ENCODE results near the gene ANKRD16.

DNA sequence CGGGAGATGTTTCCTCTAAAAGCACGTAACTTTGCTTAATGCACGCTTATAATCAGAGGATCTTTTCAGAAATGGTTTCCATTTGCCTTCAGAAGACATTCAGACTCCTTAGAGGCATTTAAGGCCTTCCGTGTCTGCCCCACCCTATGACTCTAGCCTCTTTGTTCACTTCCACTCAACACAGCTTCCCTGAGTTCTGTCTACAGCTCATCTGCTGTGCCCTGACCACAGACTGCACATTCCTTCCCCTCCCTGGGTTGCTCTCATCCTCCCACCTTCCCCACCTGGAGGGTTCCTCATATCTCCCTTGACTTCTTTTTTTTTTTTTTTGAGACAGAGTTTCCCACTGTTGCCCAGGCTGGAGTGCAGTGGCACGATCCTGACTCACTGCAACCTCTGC lies 17.0 kb upstream of the ANKRD16 start:
- TF ChIP-seq, protein P1, sequence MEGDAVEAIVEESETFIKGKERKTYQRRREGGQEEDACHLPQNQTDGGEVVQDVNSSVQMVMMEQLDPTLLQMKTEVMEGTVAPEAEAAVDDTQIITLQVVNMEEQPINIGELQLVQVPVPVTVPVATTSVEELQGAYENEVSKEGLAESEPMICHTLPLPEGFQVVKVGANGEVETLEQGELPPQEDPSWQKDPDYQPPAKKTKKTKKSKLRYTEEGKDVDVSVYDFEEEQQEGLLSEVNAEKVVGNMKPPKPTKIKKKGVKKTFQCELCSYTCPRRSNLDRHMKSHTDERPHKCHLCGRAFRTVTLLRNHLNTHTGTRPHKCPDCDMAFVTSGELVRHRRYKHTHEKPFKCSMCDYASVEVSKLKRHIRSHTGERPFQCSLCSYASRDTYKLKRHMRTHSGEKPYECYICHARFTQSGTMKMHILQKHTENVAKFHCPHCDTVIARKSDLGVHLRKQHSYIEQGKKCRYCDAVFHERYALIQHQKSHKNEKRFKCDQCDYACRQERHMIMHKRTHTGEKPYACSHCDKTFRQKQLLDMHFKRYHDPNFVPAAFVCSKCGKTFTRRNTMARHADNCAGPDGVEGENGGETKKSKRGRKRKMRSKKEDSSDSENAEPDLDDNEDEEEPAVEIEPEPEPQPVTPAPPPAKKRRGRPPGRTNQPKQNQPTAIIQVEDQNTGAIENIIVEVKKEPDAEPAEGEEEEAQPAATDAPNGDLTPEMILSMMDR (CRISPR knock-in tag; IDR thresholded peaks at IDR 0.05), result no peak
- no peak for TF ChIP-seq SUZ12 (IDR thresholded peaks at IDR 0.05; ENCODE audit: low read depth, low read length)
- TF ChIP-seq ASH2L (IDR thresholded peaks at IDR 0.05; ENCODE audit: insufficient read length, low read depth, low read length), result no peak
